Right lobe of liver (tissue), 6 donors: ENCODE results near the gene CMTM7. TPM values are rescaled to one million over a fixed set of nuclear protein-coding genes. Genes with fewer than 3 reads are reported as not detected.

ENCODE experiments used
- ATAC-seq, 4 donors: fragments of 200-7000 bp; cut with Tn5 transposase; one replicate each; pipeline ENCODE4 v1.9.1; 2020; ENCODE audit warnings: mild to moderate bottlenecking in 4 of 4, moderate library complexity in 4 of 4
- DNase-seq, 3 donors: peaks; one replicate each; pipeline ENCODE4 v3.0.0-alpha.2; 2020
- H3K27ac ChIP-seq, 3 donors: fragments of 200-600 bp; one replicate each; pipeline ENCODE4 v1.8.0; 2022
- H3K27me3 ChIP-seq, 2 donors: fragments of 200-600 bp; one replicate each; pipeline ENCODE4 v1.8.0; 2022
- H3K36me3 ChIP-seq, 4 donors: fragments of 200-600 bp; sonication (generic) in 1 of 4; one replicate each; pipeline versions ENCODE4 v1.5.1 to v1.8.0; 2017 to 2022; ENCODE audit warnings: control low read depth in 1 of 4
- H3K4me1 ChIP-seq, 4 donors: fragments of 200-600 bp; sonication (generic) in 1 of 4; one replicate each; pipeline versions ENCODE4 v1.5.1 to v1.8.0; 2017 to 2022; ENCODE audit warnings: control low read depth in 1 of 4
- H3K4me3 ChIP-seq, 3 donors: fragments of 200-600 bp; one replicate each; pipeline ENCODE4 v1.8.0; 2022
- H3K9me3 ChIP-seq, 4 donors: fragments of 200-600 bp; sonication (generic) in 1 of 4; one replicate each; pipeline versions ENCODE4 v1.5.1 to v1.8.0; 2017 to 2022; ENCODE audit warnings: control low read depth in 1 of 4
- CTCF ChIP-seq, 4 donors: fragments of 200-600 bp in 3 of 4; fragments of 450-650 bp in 1 of 4; IDR thresholded peaks; one replicate each; pipeline versions ENCODE4 v1.5.1 to v1.8.0; 2016 to 2022; ENCODE audit warnings: antibody characterized with exemption in 4 of 4, mild to moderate bottlenecking in 2 of 4
- POLR2A ChIP-seq: fragments of 450-650 bp; IDR thresholded peaks from one replicate; pipeline ENCODE4 v1.6.1; 2017; ENCODE audit warnings: antibody characterized with exemption, mild to moderate bottlenecking
- WGBS: methylation state at CpG from one replicate; pipeline ENCODE4 v1.1.6; 2018; ENCODE audit warnings: low coverage, low lambda C conversion rate; ENCODE audit not compliant: insufficient coverage; ENCODE audit errors: missing lambda C conversion rate; 5-methylcytosine and 5-hydroxymethylcytosine counted together
- intact Hi-C, 2 donors: fragments of 100-400 bp; cut with DNase I; formaldehyde crosslinking; loops; one replicate each; pipeline versions ENCODE4 v1.11.2 to v1.14.1; 2022
- total RNA-seq, 6 experiments: library from RNA; depleted of rRNA in 2 of 6; stranded (reverse); fragments of >200 nt in 2 of 6; fragmentation: NEBNext Ultra II Directional in 3 of 6; extraction: Animal tissue kit (Norgen Biotek cat#: 25700) in 3 of 6; gene quantifications; one replicate each; pipeline versions ENCODE4 v1.1.0 to v1.2.4, GENCODE V29; 2016 to 2023
- donor health status: DM: no; HTN: yes; CAD: no.
- donor health status: DM: no; HTN: no; CAD: no.
- donor health status: DM: no; HTN: no; CAD: no.
- donor health status: DM: no; HTN: yes; CAD: no.
- donor health status: DM: no; HTN: yes; CAD: no.

CMTM7 gene
- total RNA-seq, 6 experiments from 2014 or later = 2.7 to 9.8 (median 5.0) TPM

GRCh38 chr3:32483772-32484171 lies 92.1 kb downstream of the CMTM7 start:
- WGBS = 88% methylated on average over 1 of the region's 1 CpG

GRCh38 chr3:32484436-32484835 lies 92.8 kb downstream of the CMTM7 start:
- intact Hi-C loops = no loop called here
- DNase-seq = no peak
- Histone ChIP-seq H3K4me1 (no peaks in the 10 kb centered on the region), H3K36me3 (peaks cover 0 to 37% (median 10%) of the 10 kb centered on the region in 4 donors), H3K4me3 (no peak overlapping the region), H3K27me3 (no peaks in the 10 kb centered on the region), H3K9me3 (no peaks in the 10 kb centered on the region), H3K27ac (peak overlapping the region in 2 of 3 donors; percentile 1 to 30)
- WGBS = 60% methylated on average over 6 of the region's 6 CpGs
- peak in 2 of 4 donors; percentile 55 to 68 for ATAC-seq
- TF ChIP-seq CTCF (IDR thresholded peaks at IDR 0.05) = no peak
- TF ChIP-seq POLR2A = no peak

More at GRCh38 chr3:32483772-32484171, 92.1 kb downstream of the CMTM7 start:
- ATAC-seq (no peak), DNase-seq (no peak)
- peaks cover 0 to 37% (median 10%) of the 10 kb centered on the region in 4 donors for H3K36me3 ChIP-seq
- no peaks in the 10 kb centered on the region for H3K27me3 ChIP-seq
- H3K4me1 ChIP-seq = no peaks in the 10 kb centered on the region
- no peak overlapping the region for H3K27ac ChIP-seq
- no peak overlapping the region for H3K4me3 ChIP-seq
- TF ChIP-seq POLR2A = no peak
- TF ChIP-seq CTCF (IDR thresholded peaks at IDR 0.05) = no peak
- intact Hi-C loops = no loop called here
- H3K9me3 ChIP-seq = no peaks in the 10 kb centered on the region

GRCh38 chr3:32487781-32488473 lies 96.3 kb downstream of the CMTM7 start:
- intact Hi-C loops = no loop called here

GRCh38 chr3:32488474-32489008 lies 96.9 kb downstream of the CMTM7 start:
- Histone ChIP-seq H3K9me3 (no peaks in the 10 kb centered on the region), H3K36me3 (peaks cover 0 to 23% (median 8%) of the 10 kb centered on the region in 4 donors), H3K27me3 (no peaks in the 10 kb centered on the region), H3K4me1 (peaks cover 0 to 17% (median 0%) of the 10 kb centered on the region in 4 donors), H3K27ac (no peak overlapping the region), H3K4me3 (no peak overlapping the region)
- ATAC-seq (no peak), DNase-seq (no peak)
- TF ChIP-seq POLR2A (no peak), CTCF (IDR thresholded peaks at IDR 0.05) (no peak)
- 81% methylated on average over 2 of the region's 3 CpGs for WGBS
- intact Hi-C loops = no loop called here

More at GRCh38 chr3:32487781-32488473, 96.3 kb downstream of the CMTM7 start:
- ATAC-seq = no peak
- H3K27ac ChIP-seq = no peak overlapping the region
- H3K36me3 ChIP-seq = peaks cover 0 to 29% (median 8%) of the 10 kb centered on the region in 4 donors
- TF ChIP-seq CTCF (IDR thresholded peaks at IDR 0.05) = no peak
- no peak for TF ChIP-seq POLR2A
- H3K4me1 ChIP-seq = peaks cover 0 to 11% (median 0%) of the 10 kb centered on the region in 4 donors
- H3K4me3 ChIP-seq = no peak overlapping the region
- H3K9me3 ChIP-seq = no peaks in the 10 kb centered on the region
- DNase-seq = no peak
- WGBS = 87% methylated on average over 3 of the region's 3 CpGs
- no peaks in the 10 kb centered on the region for H3K27me3 ChIP-seq
